GM21528 (cell line): Measurements from ENCODE around the gene CNKSR3.
"Not testable (repeated sequence)": the region's sequence is repeated elsewhere in the genome, so short reads cannot be mapped to it uniquely, and the experiment has no call there.

Experiments
- ATAC-seq: cut with Tn5 transposase; IDR thresholded peaks from one replicate; pipeline ENCODE4 v1.9.1; 2021; ENCODE audit warnings: mild to moderate bottlenecking, moderate library complexity; ENCODE audit not compliant: unreplicated experiment, low FRiP score

The CNKSR3 gene

DNA sequence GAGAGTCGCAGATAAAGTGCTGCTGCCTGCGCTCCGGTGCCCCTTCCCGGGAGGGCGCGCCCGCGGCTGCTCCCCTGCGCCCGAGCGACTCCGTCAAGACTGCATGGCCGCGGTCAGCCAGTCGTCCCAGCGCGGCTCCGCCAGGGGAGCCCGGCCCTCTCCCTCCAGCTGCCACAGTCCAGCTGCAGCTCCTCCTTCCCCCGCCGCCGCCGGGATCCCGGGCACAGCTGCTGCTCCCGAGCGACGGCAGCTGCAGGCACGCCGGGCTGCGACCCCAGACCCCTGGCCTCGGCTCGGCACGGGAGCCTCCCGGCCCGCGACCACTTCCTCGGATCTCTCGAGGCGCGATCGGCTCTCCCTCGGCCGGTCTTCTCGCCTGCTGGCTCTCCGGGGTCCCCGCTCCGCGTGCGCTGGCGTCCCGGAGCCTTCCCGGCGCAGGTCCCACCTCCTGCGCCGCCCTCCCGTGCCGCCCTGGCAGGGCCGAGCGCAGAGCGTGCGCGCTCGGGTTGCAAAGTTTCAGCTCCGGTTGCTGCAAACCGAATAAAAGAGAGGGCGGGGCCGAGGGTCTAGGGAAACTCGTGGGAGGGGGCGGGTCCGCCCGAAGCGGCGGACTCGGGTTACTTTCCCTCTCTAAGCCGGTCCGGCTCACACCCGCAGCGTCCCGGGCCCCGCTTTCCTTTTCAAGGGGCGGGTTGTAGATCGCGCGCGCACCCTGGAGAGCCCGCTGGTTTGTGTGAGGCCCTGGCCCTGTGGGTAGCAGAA, at the start of gene CNKSR3:
Gene CNKSR3 (minus strand): TSS at position 542 of the 762 bp plus-strand sequence. CDS start 571 bp downstream, outside the sequence.
- ATAC-seq: peak; percentile 83

DNA sequence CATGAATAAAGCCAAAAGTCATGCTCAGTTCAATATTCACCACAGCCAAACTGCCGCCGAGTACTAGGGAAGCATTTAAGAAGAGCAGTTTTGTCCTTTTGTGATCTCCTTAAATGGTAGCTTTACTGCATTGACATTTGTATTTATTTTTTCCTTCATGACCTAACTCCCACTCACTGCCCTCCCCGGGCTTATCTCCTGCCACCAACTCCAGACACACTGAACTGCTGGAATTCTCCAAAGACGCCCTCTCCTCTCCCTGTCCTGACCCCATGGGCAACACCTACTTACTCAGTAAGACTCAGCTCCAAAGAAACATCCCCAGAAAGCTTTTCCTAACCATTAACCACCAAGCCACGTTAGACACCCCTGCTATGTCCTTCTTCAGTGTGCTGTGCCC, 48.5 kb upstream of the CNKSR3 start:
- ATAC-seq: no peak

DNA sequence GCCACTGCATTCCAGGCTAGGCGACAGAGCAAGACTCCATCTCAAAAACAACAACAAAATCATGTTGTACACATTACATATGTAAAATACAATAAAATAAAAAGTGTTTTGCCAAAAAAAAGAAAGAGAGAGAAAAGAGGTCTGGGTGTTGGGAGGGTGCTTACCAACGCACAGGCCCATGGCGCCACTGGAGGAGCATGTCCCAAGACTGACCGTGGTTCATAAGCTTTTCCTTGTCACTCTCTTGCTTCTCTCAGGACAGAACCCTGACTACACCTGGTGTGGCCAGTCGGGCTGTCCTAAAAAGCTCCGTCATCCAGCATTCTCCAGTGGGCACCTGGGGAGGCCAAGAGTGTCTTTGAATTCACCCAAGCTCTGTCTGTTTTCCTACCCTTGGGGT, 48.0 kb upstream of the CNKSR3 start:
- no peak for ATAC-seq

DNA sequence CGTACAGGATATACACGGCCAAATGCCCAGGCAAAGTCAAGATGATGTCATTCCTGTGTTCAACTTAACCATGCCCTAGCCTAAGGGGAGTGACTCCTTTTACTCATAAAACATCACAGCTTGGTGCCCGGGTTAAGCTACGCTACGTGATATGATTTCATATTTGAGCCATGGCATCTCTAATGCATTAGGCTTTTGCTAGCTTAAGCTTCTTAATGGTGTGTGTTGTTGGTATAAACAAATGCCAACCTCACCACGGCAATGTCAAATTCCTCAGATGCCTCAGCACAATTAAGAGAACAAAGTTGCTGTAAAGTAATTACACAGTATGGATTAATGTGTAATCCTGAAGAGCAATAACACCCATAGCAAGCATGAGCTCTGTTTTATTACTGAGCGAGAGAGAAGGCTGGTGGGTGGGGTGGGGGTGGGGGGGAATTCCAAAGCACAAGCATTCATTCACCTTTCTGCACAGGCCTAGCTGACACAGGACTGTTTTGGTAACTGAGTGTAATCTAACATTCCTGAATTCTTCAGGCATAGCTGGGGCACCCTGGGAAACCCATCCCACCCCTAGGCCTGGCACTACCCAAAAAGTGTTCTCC, 44.7 kb upstream of the CNKSR3 start:
- ATAC-seq: no peak

DNA sequence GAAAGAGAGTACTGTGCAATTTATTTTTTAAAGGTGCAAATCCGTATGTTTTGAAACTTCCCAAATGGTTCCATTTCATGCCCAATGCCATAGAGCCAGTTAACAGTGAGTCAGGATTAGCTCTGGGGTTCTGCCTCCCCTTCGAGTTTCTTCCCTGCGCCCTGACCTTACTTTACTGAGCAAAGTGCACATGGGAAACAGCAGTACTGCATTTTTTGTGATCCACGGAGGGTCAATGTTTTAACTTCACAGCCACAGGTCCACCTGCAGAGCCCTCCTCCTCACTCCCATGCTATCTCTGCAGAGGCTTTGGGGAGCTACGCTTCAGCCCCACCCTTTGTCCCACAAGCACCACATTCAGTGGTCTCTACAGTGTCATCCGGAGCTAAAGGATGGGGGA, 44.0 kb upstream of the CNKSR3 start:
- no peak for ATAC-seq

DNA sequence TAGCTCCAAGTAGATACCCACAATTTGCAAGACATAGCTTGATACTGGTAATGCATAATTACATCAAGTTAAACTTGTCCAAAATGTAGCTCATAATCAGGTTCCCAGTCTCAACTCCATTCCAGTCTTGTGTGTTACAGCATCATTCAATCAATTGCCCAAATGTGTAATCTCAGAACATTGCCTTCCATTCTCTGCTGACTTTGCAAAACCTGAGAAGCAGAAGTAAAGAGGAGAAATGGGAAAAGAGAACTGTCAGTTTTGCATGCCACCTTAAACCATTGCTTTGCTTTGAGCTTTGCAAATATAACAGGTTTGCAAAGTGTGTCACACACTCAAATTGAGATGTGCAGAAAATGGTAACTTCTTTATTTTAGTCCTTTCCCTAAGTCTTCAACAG, 40.3 kb upstream of the CNKSR3 start:
- no peak for ATAC-seq

DNA sequence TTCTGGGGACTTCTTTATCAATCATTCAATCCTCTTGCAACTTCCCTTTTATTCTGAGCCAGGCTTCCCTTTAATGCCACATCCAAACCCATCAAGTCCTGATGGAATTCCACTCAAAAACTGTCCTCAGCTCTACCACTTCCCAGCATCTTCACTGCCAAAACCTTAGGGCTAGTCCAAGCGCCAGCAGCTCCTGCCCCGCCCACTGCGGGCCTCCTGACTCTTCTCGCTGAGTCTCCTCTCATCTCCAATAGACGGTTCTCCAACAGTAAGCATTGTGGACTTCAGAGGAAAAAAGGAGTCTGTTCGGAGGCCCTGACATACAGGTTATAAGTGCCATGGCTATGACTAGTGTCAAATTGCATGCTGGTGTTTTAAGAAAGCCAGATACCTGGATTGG, 38.7 kb upstream of the CNKSR3 start:
- ATAC-seq: no peak

DNA sequence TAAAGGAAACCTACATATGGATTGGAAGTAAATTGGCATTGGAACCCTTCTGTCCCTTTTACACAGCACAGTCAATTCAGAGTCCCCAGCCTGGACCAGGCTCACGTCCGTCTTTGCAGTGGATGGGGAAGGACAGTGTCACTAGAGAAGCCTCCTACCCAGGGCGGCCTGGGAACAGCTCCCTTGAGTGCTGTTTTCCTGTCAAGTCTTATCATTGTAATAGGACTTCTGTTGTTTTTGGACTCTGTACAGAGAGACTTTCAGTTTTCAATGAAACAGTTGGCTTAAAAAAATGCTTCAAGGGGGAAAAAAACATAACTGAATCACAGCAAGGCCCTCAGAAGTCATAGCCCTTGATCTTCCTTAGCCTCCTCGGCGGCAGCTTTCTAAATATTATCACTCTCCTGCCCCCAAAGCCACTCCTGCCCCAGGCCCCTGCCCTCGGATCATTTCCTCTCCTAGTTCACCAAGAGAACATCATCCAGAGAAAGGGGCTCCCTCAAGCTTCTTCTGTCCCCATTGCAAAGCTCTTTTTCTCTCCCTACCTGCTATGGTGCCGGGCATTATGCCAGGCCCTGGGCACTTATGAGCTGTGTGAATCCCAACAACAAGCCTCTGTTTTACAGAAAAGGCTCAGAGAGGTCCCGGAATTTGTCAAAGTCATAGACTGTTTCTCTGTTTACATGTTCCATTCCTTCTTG, 37.8 kb upstream of the CNKSR3 start:
- ATAC-seq: no peak

DNA sequence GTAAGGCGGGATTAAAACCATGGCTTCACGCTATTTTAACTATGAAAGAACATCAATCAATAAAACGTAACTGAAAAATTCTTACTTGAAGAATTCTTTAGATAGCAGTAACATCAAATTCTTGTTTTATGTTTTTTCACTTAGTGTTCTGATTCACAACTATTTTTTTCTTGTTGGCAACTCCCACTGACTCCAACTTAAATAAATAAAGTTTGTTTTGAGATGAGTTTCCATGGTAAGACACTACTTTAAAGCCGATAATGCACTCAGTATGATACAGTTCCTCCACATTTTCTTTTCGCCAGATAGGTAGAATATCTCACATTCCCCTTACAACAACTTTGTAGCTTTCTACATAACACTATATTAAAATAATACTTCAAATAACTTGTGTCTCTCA, 33.1 kb upstream of the CNKSR3 start:
- ATAC-seq: no peak

DNA sequence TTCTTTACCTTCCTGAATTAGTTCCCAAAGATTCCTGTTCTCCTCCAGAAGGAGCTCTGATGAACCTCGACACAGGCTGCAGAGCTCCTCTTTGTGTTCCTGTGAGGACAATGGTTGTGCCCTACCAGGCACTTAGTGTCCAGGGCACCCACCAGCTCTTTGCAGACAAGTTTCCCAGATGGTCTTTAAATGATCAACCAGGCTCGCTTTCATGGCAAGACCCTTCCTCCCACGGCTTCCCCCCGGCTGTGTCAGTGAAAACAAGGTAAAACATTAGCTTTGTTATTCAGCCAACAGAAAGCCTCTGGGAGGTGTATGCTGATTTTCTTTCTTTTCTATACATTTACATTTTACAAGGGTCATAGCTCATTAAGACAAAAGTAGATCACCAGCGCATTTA, 32.3 kb upstream of the CNKSR3 start:
- ATAC-seq: no peak

DNA sequence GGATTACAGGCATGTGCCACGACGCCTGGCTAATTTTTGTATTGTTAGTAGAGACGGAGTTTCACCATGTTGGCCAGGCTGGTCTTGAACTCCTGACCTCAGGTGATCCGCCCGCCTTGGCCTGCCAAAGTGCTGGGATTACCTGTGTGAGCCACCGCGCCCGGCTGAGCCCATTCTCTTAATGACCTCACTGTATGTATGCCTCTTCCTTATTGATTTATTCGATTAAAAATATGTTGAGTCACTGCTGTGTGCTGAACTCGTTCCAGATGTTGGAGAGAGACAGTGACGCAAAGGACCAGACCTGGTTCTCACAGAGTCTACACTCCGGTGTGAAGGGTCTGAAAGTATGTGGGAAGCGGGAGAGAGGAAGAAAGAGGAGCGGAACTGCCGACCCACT, 31.4 kb upstream of the CNKSR3 start:
- not testable (repeated sequence) for ATAC-seq

DNA sequence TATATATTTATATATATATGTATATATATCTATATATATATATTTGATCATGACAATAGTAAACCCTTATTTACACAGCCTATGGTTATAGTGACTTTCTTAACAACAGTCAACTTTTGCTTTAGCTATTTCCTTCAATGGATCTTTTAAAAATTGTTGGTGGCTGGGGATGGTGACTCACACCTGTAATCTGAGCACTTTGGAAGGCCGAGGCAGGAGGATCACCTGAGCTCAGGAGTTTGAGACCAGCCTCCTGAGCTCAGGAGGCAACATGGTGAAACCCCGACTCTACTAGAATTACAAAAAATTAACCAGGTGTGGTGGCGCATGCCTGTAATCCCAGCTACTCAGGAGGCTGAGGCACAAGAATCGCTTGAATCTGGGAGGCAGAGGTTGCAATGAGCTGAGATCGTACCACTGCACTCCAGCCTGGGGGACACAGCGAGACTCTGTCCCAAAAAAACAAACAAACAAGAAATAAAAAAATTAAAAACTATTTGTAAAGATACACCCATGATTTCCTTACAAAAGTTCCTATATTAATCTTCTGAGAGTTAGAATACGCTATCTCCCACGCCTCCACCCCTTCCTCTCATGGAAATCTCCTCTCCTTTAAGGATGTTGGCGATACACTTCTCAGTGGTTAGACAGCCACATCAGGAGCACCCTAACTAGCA, 29.2 kb upstream of the CNKSR3 start:
- no peak for ATAC-seq

DNA sequence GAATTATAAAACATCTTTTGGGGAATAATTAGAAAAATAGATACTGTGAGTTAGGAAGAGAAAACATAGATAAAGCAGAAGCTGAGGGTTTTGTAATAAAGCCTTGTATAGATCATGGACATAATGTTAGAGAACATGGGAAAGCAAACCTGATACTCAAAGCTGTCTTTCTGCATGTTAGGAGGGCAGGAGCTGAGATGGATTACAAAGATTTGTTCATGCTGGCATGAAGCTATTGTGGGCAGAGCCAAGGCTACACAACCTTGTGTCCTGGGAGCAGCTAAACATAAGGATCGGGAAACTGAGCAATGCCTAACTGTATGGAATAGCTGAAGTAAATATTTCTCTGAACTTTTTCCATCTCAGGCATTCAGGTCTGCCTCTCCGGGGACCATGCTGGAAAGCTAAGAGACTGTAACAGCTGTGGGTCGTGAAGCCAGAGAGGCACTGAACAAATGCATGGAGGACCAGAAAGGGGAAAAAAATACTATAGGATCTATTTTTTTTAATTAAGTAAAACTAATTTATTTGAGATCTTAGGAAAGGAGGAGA, 28.2 kb upstream of the CNKSR3 start:
- ATAC-seq: no peak

DNA sequence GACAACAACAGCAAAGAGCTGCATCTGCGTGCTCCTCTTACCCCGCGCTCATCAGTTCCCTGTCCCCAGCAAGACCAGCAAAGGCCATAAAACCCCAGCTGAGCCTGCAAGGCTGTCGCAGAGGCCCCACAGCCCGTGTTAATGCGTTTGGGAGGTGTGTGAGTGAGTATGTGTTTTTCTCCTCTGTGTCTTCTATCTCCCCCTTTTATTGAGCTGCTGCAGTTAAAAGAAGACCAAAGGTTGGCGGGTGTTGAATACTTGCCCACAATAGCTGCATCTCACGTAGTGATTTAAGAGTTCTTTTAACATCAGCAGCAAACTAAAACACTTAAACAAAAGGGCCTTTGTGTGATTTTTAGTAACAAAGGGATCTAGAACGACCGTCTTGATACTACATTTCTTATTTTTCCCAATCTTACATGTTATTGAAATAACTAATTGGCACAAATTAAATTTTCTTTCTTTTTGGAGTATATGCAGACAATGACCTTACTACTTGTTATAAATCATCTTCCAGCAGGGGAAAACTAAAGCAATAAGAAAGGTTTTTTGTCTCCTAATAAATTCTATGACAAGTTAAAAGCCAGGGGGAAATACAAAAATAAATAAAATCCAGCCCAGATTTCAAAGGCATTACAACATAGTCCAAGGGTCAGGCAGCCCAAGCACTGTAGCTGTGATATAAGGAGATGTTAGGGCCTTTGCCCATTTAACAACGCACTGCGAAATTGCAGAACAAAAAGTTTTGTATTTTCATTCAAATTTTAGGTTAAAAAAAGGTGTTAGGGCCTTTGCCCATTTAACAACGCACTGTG, 27.2 kb upstream of the CNKSR3 start:
- no peak for ATAC-seq

DNA sequence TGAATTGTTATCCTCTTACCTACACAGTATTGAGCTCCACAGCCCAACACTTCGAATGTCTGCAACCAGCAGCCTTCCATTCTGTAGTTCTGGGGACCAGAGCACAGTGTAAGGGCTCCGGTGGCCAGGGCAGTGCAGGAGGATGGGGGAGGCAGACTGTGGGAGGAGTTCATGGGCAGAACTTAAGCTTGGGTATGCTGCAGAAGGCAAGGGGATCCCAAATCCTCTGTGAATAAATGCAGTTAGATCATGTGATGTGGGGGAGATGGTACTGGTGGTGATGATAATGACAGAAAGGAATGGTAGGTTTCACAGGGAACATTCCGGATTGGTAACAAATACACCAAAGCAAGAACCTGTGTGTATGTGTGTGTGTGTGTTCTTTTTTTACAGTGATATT, 26.5 kb upstream of the CNKSR3 start:
- ATAC-seq: no peak

DNA sequence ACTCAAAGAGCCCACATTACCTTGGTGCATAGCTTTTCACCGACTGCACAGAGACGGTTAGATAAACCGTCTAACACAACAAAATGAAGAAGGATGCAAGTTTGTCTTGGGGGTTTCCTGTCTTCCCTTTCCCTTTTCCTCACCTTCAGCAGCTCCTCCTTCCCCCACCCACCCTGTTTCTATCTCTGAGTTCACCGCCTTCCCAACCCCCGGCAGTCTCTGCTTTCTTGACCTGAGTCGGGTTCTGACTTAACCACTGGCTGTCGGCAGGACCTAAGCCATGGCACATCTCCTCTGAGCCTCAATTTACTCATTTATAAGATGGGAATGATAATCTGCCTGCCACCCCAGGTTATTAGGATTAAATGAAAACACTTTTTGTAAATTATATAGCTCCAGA, 25.8 kb upstream of the CNKSR3 start:
- no peak for ATAC-seq

DNA sequence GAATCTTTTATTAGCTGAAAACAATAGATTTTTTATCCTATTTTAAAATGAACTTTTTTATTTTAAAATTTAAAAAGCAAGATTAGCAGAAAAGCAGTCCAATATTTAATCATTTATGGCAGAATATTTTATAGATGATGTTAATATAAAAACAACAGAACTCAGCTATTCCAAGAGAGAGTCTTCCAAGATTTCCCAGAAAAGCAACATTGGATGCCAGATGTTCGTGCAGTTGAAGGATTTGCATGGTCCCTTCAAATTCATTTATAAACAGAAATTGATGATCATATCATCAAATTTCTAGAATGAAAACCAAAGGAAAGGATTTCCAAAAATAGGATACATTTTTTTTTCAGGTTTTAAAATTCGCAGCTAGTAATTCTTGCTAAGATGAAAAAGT, 25.4 kb upstream of the CNKSR3 start:
- ATAC-seq: no peak

DNA sequence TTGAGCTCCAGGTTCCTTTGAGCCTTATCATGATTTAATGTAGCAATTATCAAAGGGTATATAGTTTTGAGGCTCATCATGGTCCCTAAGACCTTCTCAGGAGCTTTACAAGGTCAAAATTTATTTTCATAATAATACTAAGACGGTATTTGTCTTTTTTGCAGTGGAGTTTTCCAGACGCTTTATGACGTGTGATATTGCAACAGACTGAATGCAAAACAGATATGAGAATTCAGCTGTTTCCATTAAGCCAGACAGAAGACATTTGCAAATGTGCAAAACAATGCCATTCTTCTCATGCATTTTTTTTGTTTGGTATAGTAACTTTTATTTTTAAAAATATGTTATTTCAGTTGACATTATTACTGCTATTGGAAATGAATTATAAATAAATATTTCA, 24.7 kb upstream of the CNKSR3 start:
- ATAC-seq: no peak

DNA sequence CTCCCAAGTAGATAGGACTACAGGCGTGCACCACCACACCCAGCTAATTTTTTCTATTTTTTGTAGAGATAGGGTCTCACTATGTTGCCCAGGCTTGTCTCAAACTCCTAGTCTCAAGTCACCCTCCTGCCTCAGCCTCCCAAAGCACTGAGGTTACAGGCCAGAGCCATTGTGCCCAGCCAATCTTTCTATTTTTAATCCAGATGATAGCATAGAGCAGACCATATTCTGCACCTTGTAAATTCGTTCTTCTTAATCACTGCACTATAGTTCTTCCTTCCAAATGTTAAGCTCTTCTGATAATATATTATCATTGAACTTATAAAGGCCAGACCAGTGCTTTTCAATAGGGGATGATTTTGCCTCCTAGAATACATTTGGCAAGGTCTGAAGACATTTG, 24.0 kb upstream of the CNKSR3 start:
- no peak for ATAC-seq

DNA sequence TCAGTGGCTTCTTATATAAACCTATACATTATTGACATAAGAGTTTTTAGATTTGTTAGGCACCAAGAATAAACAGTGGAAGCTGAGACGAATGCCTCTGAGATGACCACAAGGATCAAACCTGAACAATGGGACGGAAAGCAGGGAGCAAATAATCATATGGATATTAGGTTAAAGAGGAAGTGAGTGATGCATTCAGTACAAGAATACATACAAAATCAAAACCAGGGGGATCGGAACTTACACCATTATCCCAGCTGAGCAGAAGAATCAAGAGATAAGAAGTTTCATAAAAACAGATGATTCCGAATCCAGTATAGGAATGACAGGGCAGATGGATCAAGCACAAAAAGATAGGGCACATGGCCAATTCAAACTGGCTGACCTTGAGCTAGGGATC, 21.9 kb upstream of the CNKSR3 start:
- no peak for ATAC-seq
